Neutrophil (primary cell): Measurements from ENCODE around the gene NEIL3.

ENCODE experiments used
- H3K27ac ChIP-seq: fragments of 200-600 bp; sonication (generic); 2 replicates; pipeline ENCODE4 v1.5.1; 2016; ENCODE audit warnings: mild to moderate bottlenecking, moderate library complexity
- H3K27me3 ChIP-seq: fragments of 200-600 bp; sonication (generic); 2 replicates; pipeline ENCODE4 v1.6.0; 2016; ENCODE audit warnings: mild to moderate bottlenecking
- H3K36me3 ChIP-seq: fragments of 200-600 bp; sonication (generic); 2 replicates; pipeline ENCODE4 v1.5.1; 2017
- H3K4me1 ChIP-seq, 2 experiments: fragments of 200-600 bp in 1 of 2; sonication (generic) in 1 of 2; 1 replicate in 1 of 2; 2 replicates in 1 of 2; pipeline versions ENCODE4 v1.5.1 to v1.6.1; 2013 to 2016; ENCODE audit warnings: low read depth in 1 of 2, low read length in 1 of 2, mild to moderate bottlenecking in 1 of 2, moderate library complexity in 1 of 2; ENCODE audit not compliant: control insufficient read depth in 1 of 2, insufficient read depth in 1 of 2
- H3K4me3 ChIP-seq, 2 experiments: fragments of 200-600 bp in 1 of 2; sonication (generic) in 1 of 2; 1 replicate in 1 of 2; 2 replicates in 1 of 2; pipeline ENCODE4 v1.5.1; 2013 to 2016; ENCODE audit warnings: low read depth in 1 of 2, low read length in 1 of 2, mild to moderate bottlenecking in 1 of 2, moderate library complexity in 1 of 2
- H3K9me3 ChIP-seq: fragments of 200-600 bp; sonication (generic); 2 replicates; pipeline ENCODE4 v1.5.1; 2016
- TF ChIP-seq, protein P1 (sequence below): fragments of 200-600 bp; sonication (generic); IDR thresholded peaks from 2 replicates; pipeline ENCODE4 v1.5.1; 2016; ENCODE audit warnings: antibody characterized with exemption

Gene NEIL3

DNA sequence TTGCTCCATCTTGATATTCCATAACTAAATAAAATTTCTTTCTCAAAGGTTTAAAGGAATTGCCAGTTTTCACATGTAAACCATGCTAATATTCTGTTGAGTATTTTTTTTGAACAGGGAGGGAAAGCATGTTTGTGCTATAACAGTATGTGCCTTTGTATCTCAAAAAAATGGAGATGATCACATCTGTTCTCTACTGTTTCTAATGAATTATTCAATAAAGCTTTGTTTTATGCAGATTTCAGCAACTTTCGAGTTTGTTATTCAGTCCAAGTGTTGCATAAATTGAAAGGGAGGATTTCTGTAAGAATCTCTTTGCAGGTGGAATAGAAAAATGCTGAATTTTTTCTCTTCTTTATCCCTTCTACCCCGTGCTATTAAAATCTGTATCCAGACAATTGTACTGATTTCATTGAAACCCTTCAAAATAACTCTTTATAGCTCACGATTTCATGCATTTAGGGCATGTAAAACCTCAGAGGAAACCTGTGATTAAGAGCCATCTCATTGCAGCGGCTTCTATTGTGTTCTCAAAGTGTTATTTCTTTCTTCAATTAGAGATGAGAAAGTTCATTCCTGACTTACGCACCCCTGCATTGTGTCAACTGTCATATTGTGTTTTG, 42.1 kb downstream of the NEIL3 start:
- TF ChIP-seq, protein P1, sequence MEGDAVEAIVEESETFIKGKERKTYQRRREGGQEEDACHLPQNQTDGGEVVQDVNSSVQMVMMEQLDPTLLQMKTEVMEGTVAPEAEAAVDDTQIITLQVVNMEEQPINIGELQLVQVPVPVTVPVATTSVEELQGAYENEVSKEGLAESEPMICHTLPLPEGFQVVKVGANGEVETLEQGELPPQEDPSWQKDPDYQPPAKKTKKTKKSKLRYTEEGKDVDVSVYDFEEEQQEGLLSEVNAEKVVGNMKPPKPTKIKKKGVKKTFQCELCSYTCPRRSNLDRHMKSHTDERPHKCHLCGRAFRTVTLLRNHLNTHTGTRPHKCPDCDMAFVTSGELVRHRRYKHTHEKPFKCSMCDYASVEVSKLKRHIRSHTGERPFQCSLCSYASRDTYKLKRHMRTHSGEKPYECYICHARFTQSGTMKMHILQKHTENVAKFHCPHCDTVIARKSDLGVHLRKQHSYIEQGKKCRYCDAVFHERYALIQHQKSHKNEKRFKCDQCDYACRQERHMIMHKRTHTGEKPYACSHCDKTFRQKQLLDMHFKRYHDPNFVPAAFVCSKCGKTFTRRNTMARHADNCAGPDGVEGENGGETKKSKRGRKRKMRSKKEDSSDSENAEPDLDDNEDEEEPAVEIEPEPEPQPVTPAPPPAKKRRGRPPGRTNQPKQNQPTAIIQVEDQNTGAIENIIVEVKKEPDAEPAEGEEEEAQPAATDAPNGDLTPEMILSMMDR, result no peak
- Histone ChIP-seq H3K9me3 (no peaks in the 10 kb centered on the region), H3K27ac (no peak overlapping the region), H3K4me1 (no peaks in the 10 kb centered on the region), H3K36me3 (peaks cover 50% of the 10 kb centered on the region), H3K27me3 (no peaks in the 10 kb centered on the region), H3K4me3 (no peak overlapping the region)

DNA sequence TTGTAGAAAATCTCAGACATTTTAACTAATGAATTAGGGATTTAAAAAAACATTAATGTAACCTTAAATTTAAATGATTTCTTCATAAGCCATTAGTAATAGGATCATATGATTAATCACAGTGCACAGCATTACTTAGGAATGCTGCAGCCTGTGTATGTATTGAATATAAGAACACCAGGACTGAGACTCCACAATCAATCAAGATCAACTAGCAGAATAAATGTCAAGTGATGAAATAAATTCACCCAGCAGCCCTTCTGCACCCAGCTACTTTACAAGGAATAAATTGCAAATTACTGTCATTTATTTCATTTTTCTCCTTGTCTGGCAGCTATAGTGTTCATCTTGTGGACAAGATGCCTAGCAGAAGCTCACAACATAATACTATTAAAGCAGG, 46.5 kb downstream of the NEIL3 start:
- Histone ChIP-seq H3K36me3 (peaks cover 51% of the 10 kb centered on the region), H3K9me3 (no peaks in the 10 kb centered on the region), H3K4me3 (no peak overlapping the region), H3K27me3 (no peaks in the 10 kb centered on the region), H3K27ac (no peak overlapping the region), H3K4me1 (no peaks in the 10 kb centered on the region)
- TF ChIP-seq, protein P1, result no peak

DNA sequence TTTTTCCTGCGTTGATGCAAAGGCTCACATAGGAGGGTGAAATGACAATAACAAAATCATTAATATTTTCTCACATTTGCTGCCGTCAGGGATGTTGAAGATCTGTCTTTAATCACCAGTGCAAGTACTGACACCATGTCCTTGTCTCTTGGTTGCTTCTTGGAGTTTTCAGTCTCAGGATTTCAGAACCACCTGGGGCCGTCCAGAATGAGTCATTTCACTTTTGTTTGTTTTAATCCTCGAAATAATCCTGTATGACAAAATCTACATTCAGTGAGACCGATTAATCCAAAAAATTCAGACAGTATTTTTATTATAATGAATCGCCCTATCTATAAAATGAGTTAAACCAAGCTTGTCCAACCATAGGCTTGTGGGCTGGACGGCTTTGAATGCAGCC, 47.2 kb downstream of the NEIL3 start:
- Histone ChIP-seq H3K4me3 (no peak overlapping the region), H3K27ac (no peak overlapping the region), H3K4me1 (no peaks in the 10 kb centered on the region), H3K9me3 (no peaks in the 10 kb centered on the region), H3K36me3 (peaks cover 51% of the 10 kb centered on the region), H3K27me3 (no peaks in the 10 kb centered on the region)
- TF ChIP-seq, protein P1, result no peak

DNA sequence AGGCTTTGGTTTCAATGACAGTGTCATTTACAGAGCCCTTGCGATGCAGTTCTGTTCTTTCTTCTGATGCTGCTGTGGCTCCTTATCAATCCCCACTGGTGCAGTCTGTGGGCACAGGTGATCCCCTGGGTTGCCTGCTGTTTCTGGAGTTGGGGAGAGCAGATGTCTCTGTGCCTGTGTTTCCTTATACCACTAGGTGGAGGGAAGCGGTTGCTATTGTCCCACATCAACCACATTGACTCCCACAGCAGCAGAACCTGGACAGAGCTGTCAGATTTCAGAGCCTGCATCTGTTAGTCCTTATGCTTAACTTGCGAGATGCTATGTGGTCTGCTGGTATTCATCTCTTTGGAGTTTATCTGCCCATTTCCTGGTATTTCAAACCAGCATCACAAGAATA, 57.7 kb downstream of the NEIL3 start:
- H3K27ac ChIP-seq, result no peak overlapping the region
- H3K27me3 ChIP-seq, result peaks cover under 1% of the 10 kb centered on the region
- no peaks in the 10 kb centered on the region for H3K4me1 ChIP-seq
- H3K4me3 ChIP-seq, result no peak overlapping the region
- TF ChIP-seq, protein P1, result no peak
- H3K9me3 ChIP-seq, result no peaks in the 10 kb centered on the region
- H3K36me3 ChIP-seq, result peaks cover 16% of the 10 kb centered on the region

DNA sequence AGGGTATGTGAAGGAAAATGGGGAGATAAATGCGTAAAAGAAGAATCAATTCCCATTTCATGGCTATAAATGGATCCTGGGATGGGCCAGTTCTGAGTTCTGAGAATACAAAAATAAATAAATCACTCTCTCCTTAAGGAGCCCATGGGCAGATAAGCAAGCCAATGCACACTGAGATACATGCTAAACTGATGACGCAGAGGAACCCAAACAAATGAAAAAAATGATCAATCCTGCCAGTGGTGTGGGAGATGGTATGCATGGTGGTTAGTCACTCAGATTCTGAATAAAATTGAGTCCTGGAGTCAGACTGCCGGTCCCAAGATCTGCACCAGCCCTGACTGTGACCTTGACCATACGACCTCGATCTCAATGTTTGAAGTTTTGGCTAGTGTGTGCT, 59.7 kb downstream of the NEIL3 start:
- no peak overlapping the region for H3K4me3 ChIP-seq
- TF ChIP-seq, protein P1, result no peak
- H3K36me3 ChIP-seq, result peaks cover 3% of the 10 kb centered on the region
- no peaks in the 10 kb centered on the region for H3K4me1 ChIP-seq
- H3K27me3 ChIP-seq, result peaks cover 13% of the 10 kb centered on the region
- no peak overlapping the region for H3K27ac ChIP-seq
- H3K9me3 ChIP-seq, result no peaks in the 10 kb centered on the region

DNA sequence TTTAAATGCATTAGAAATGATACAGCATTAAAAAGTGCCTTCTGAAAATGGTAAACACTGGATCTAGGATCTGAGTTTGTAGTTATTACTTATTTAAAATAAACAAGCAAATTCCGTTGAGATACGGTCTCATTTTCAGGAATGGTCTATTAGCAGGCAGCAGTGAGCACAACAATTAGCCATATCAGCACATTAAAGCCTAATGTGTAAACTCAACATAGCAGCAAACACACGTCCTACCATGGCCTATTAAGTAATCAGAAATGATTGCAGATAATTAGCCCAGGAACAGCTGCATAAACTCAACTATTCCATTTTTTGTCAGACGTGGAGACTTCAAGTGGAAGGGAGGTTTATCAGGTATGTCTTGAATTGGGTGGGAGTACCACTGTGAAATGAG, 61.8 kb downstream of the NEIL3 start:
- no peak overlapping the region for H3K4me3 ChIP-seq
- H3K36me3 ChIP-seq, result no peaks in the 10 kb centered on the region
- H3K4me1 ChIP-seq, result no peaks in the 10 kb centered on the region
- no peak overlapping the region for H3K27ac ChIP-seq
- TF ChIP-seq, protein P1, result no peak
- H3K27me3 ChIP-seq, result peaks cover 29% of the 10 kb centered on the region
- no peaks in the 10 kb centered on the region for H3K9me3 ChIP-seq
